T-helper 1 cell treated with Interleukin-12 subunit alpha and Interleukin-12 subunit beta and Interleukin-4 antibody, amounts not matched to agents 30 μg/mL and 1 μg/mL, for 36 hours (primary cell): Measurements from ENCODE around the gene NPB.

Experiments
- H3K27ac Mint-ChIP-seq: one replicate; pipeline ENCODE4 v1.8.0; 2021; ENCODE audit warnings: mild to moderate bottlenecking, mixed read lengths
- H3K27me3 Mint-ChIP-seq: one replicate; pipeline ENCODE4 v1.8.0; 2021; ENCODE audit warnings: low read depth, mixed read lengths
- H3K36me3 Mint-ChIP-seq: one replicate; pipeline ENCODE4 v1.8.0; 2021; ENCODE audit warnings: low read depth, mixed read lengths
- H3K4me1 Mint-ChIP-seq: one replicate; pipeline ENCODE4 v1.8.0; 2021; ENCODE audit warnings: low read depth, mixed read lengths
- H3K4me3 Mint-ChIP-seq: one replicate; pipeline ENCODE4 v1.8.0; 2021; ENCODE audit warnings: mild to moderate bottlenecking, moderate library complexity, mixed read lengths
- H3K9me3 Mint-ChIP-seq: one replicate; pipeline ENCODE4 v1.8.0; 2021; ENCODE audit warnings: mixed read lengths

NPB gene

GRCh38 chr17:81902023-81902652 lies at the start of gene NPB:
TSS of gene NPB (plus strand) at chr17:81902238. CDS start at chr17:81902278, 40 bp downstream.
- Mint-ChIP-seq H3K36me3 (peaks cover 6% of the 10 kb centered on the region), H3K4me1 (peaks cover 2% of the 10 kb centered on the region), H3K27ac (no peak within 1 kb of the TSS), H3K9me3 (no peaks in the 10 kb centered on the region), H3K4me3 (no peak within 1 kb of the TSS), H3K27me3 (peaks cover 8% of the 10 kb centered on the region)

DNA sequence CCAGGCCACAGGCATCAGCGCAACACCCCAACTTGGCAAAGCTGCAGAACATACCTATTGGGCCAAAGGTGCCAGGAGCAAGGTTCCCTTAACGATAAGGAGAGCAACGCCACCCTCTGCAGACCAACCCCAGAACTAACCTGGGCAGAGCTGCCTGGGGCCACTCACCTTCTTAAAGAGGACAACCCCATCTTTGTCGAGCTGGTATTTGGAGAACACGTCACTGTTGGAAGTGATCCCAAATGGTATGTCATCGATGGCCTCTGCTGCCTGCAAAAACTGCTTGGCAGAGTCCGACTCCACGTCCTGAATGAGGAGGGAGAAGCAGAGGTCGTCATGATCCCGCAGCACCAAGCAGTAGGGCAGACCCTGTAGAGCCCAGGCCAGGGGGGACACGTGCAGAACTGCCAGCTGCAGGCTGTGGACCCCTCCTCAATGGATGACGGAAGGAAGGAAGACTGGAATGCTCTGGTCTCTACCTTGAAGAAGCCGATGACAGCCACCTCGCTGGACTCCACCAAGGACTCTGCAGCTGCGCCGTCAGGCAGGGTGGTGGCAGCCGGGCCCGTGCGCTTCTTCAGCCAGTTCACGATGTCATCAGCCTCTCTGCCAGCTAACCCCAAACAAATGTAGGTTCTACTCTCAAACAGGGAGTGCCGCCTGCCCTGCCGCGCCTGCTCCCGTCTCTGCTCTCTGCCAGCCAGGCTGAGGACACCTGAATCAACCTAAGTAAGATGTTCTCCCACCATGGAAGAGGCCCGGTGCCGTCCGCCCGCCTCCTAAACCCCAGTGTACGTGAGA lies 46.9 kb upstream of the NPB start:
- no peaks in the 10 kb centered on the region for H3K9me3 Mint-ChIP-seq
- H3K4me1 Mint-ChIP-seq = peaks cover 13% of the 10 kb centered on the region
- H3K27me3 Mint-ChIP-seq = no peaks in the 10 kb centered on the region
- no peak overlapping the region for H3K4me3 Mint-ChIP-seq
- H3K27ac Mint-ChIP-seq = no peak overlapping the region
- peaks cover 42% of the 10 kb centered on the region for H3K36me3 Mint-ChIP-seq

DNA sequence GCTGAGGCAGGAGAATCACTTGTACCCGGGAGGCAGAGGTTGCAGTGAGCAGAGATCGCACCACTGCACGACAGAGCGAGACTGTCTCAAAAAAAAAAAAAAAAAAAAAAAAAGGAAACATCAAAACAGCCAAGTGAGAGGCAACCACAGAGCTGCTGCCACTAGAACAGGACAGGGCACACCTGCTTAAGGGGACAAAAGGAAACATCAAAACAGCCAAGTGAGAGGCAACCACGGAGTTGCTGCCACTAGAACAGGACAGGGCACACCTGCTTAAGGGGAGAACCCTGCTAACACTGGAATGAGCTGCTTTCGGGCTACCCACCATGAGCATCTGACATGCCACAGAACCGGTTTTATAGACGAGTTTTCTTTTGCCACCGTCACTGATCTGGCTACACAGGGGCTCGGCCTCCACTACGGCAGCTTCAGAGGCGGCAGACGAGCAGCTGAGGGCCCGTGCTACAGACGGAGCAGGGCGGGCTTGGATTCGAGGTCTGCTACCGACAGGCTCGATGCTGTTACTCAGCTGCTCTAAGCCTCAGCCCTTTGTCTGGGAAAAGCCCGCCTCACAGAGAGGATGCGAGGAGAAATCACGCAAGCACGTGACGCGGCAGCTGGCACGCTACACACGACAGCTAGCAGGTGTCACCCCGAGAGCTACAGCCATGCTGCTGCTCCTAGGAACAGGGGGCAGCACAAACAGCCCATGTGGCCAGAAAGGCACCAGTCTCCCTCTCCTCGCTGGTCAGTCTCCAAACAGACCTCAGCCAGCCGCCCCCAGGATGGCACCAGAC lies 43.7 kb upstream of the NPB start:
- Mint-ChIP-seq H3K4me1 (peaks cover 23% of the 10 kb centered on the region), H3K36me3 (peaks cover 36% of the 10 kb centered on the region), H3K9me3 (no peaks in the 10 kb centered on the region), H3K27me3 (peaks cover 4% of the 10 kb centered on the region), H3K4me3 (peak overlapping the region; percentile 89), H3K27ac (no peak overlapping the region)

GRCh38 chr17:81858967-81859905 lies 42.8 kb upstream of the NPB start:
- Mint-ChIP-seq H3K4me1 (peaks cover 24% of the 10 kb centered on the region), H3K27me3 (peaks cover 4% of the 10 kb centered on the region), H3K4me3 (peak overlapping the region; percentile 89), H3K36me3 (peaks cover 33% of the 10 kb centered on the region), H3K27ac (peak overlapping the region; percentile 85), H3K9me3 (no peaks in the 10 kb centered on the region)

DNA sequence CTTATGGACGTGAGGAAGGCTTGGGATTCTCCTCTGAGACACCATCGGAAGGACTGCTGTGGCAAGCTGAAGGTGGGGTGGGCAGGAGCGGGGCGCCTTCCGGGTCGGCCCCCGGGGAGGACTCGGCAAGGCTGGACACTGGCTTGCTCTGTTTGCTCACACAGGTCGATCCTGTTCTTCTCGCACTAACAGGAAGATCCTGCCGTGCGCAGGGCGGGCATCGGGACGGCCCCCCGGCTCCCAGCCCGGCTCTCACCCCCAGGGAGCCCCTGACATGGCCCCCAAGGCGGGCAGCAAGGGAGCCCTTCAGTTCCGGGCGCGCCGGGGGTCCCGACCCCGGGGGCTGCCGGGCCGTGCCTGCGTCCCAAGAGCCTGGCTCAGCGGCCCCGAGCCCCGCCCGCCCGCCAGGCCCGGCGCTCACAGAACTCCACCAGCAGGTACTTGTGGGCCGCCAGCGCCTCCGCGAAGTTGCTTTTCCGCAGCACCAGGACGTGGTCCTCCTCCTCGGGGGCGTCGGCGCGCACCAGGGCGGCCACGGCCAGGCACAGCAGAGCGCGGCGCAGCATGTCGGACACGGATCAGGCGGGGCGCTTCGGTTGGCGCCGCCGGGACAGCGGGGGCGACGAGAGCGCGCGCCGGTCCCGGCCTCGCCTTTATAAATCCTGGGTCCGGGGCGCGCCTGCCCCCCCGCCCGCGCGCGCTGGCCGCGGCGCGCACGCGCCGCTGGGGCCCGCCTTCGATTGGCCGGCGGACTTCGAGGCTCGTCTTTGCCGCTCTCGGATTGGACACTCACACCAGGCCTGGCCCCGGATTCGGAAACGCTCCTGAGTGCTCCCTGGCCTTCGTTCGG lies 41.9 kb upstream of the NPB start, which contains the start of gene P4HB:
P4HB (minus strand) TSS at position 630 of the 850 bp plus-strand sequence; CDS start at position 566, 64 bp downstream.
- peak within 1 kb of the TSS; percentile 96 for H3K27ac Mint-ChIP-seq
- no peaks in the 10 kb centered on the region for H3K9me3 Mint-ChIP-seq
- H3K4me3 Mint-ChIP-seq = peak within 1 kb of the TSS; percentile 90
- H3K27me3 Mint-ChIP-seq = peaks cover 4% of the 10 kb centered on the region
- H3K4me1 Mint-ChIP-seq = peaks cover 24% of the 10 kb centered on the region
- H3K36me3 Mint-ChIP-seq = peaks cover 33% of the 10 kb centered on the region

GRCh38 chr17:81860756-81861568 lies 41.1 kb upstream of the NPB start:
- H3K27me3 Mint-ChIP-seq = peaks cover 4% of the 10 kb centered on the region
- H3K4me1 Mint-ChIP-seq = peaks cover 20% of the 10 kb centered on the region
- H3K9me3 Mint-ChIP-seq = no peaks in the 10 kb centered on the region
- peak overlapping the region; percentile 96 for H3K27ac Mint-ChIP-seq
- peaks cover 27% of the 10 kb centered on the region for H3K36me3 Mint-ChIP-seq
- peak overlapping the region; percentile 90 for H3K4me3 Mint-ChIP-seq

DNA sequence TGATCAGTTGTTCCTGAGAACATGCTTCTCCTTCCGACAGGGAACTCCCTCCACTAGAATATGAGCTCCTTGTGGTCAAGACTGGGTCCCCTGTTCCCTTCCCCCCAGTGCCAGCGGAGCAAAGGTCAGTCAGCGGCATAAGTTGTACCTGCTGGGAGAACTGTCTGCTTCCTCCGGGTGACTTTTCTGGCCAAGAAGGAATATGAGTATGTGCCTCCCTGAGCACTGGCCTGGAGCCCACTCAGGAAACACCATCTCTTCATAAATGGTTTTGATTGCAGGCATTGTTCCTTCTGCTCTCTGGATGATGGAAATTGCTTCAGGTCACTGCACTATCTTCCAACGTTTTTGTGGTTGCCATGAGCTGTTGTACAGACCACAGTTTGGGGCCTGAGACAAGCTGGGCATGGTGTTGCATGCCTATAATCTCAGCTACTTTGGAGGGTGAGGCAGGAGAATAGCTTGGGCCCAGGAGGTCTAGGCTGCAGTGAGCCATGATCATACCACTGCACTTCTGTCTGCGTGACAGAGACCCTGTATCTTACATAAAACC lies 38.8 kb upstream of the NPB start:
- H3K36me3 Mint-ChIP-seq = peaks cover 21% of the 10 kb centered on the region
- peaks cover 4% of the 10 kb centered on the region for H3K27me3 Mint-ChIP-seq
- H3K4me1 Mint-ChIP-seq = peaks cover 19% of the 10 kb centered on the region
- H3K9me3 Mint-ChIP-seq = no peaks in the 10 kb centered on the region
- peak overlapping the region; percentile 81 for H3K4me3 Mint-ChIP-seq
- H3K27ac Mint-ChIP-seq = peak overlapping the region; percentile 54

GRCh38 chr17:81863833-81864768 lies 37.9 kb upstream of the NPB start:
- H3K36me3 Mint-ChIP-seq = peaks cover 19% of the 10 kb centered on the region
- no peaks in the 10 kb centered on the region for H3K9me3 Mint-ChIP-seq
- H3K4me1 Mint-ChIP-seq = peaks cover 20% of the 10 kb centered on the region
- H3K27me3 Mint-ChIP-seq = peaks cover 4% of the 10 kb centered on the region
- H3K27ac Mint-ChIP-seq = peak overlapping the region; percentile 54
- no peak overlapping the region for H3K4me3 Mint-ChIP-seq

GRCh38 chr17:81865358-81865732 lies 36.7 kb upstream of the NPB start:
- Mint-ChIP-seq H3K4me3 (no peak overlapping the region), H3K4me1 (peaks cover 25% of the 10 kb centered on the region), H3K27me3 (peaks cover 4% of the 10 kb centered on the region), H3K9me3 (no peaks in the 10 kb centered on the region), H3K36me3 (peaks cover 20% of the 10 kb centered on the region), H3K27ac (peak overlapping the region; percentile 20)

DNA sequence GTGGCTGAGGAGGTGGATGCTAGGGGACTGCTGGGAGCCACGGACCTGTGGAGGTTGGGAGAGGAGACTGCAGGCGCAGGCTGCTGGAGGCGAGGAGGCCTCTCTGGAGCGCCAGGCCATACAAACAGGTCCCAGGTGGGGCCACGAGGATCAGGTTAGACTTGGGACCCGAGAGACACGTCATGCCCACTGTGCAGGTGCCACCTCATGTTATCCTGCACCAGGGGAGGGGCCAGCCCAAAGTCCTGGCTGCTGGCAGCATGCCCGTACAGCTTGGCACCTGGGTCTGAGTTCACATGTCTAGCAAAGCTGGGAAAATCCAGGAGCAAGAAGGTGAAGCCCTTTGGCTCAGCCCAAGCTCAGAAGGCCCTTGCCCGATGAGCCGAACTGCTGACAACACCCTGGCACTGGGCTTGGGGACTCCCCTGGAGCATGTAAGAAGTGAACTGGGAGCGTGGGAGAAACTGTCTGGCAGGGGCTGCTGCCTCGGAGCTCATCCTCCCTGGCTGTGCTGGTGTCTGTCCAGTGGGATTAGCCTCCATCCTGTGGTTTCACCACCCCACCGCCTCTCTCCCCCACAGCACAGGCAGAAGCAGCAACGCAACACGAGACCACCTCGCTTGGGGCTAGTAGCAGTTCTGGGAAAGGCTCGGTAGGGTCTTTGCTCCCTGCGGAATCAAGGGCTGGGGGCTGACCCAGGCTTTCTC lies 36.2 kb upstream of the NPB start:
- Mint-ChIP-seq H3K4me1 (peaks cover 24% of the 10 kb centered on the region), H3K36me3 (peaks cover 18% of the 10 kb centered on the region), H3K27ac (no peak overlapping the region), H3K9me3 (no peaks in the 10 kb centered on the region), H3K27me3 (no peaks in the 10 kb centered on the region), H3K4me3 (no peak overlapping the region)
